K562 (cell line): ENCODE measurements around the gene CCDC106. TPM values are rescaled to one million over a fixed set of nuclear protein-coding genes. Genes with fewer than 3 reads are reported as not detected.

Source experiments
- ATAC-seq: fragments of 200-7000 bp; cut with Tn5 transposase; 3 replicates; pipeline ENCODE4 v1.9.1; 2020; ENCODE audit warnings: moderate library complexity
- BruUV-seq: library from RNA; stranded (reverse); fragments of 400-500 nt; replicated peaks from 2 replicates; lab custom pipeline; 2021; lab: Mats Ljungman, UMichigan
- CTCF ChIA-PET: fragments of 300-600 bp; formaldehyde crosslinking; extraction: SDS; loops from one replicate; lab custom pipeline; 2021; ENCODE audit warnings: low intra/inter-chr PET ratio; lab: Yijun Ruan, JAX
- POLR2A ChIA-PET: fragments of 300-600, 350-650 bp; sonication (Branson Sonifier 250); formaldehyde crosslinking; extraction: SDS; loops from one replicate; lab custom pipeline; 2021; ENCODE audit warnings: antibody characterized with exemption, inconsistent platforms; lab: Yijun Ruan, JAX
- DNase-seq, 4 experiments: peaks; one replicate each; pipeline versions ENCODE4 v3.0.0 to v3.0.0-alpha.2; 2011 to 2018; ENCODE audit warnings: low spot score in 3 of 4, mixed read lengths in 3 of 4; ENCODE audit errors: extremely low read depth in 1 of 4
- FAIRE-seq: peaks from 2 replicates; lab custom pipeline; 2011; peaks lifted over from hg19 to GRCh38; lab: Jason Lieb, UNC
- H2AFZ ChIP-seq: 2 replicates; pipeline ENCODE4 v1.6.0; 2011; ENCODE audit warnings: low read depth, low read length, control low read depth, inconsistent platforms
- H3K27ac ChIP-seq: fragments of 200-600 bp; 3 replicates; pipeline ENCODE4 v1.8.0; 2011; ENCODE audit warnings: low read depth, mild to moderate bottlenecking, control low read depth, inconsistent platforms, low read length, moderate library complexity, mixed read lengths; ENCODE audit errors: extremely low read depth
- H3K27me3 ChIP-seq, 2 experiments: fragments of 300-600 bp in 1 of 2; 2 replicates in 1 of 2; 3 replicates in 1 of 2; pipeline versions ENCODE4 v1.6.0 to v1.8.0; 2011; ENCODE audit warnings: inconsistent platforms in 2 of 2, low read length in 2 of 2, mild to moderate bottlenecking in 1 of 2, mixed read lengths in 1 of 2, moderate library complexity in 1 of 2; ENCODE audit not compliant: control insufficient read depth in 2 of 2, insufficient read depth in 2 of 2
- H3K36me3 ChIP-seq: fragments of 300-600 bp; 3 replicates; pipeline ENCODE4 v1.8.0; 2011; ENCODE audit warnings: mild to moderate bottlenecking, low read length, inconsistent platforms; ENCODE audit not compliant: control insufficient read depth, insufficient read depth
- H3K4me1 ChIP-seq, 2 experiments: fragments of 200-600 bp in 1 of 2; replicated peaks in 1 of 2; 2 replicates in 1 of 2; 3 replicates in 1 of 2; pipeline versions ENCODE4 v1.5.1 to v1.8.0; 2011; ENCODE audit warnings: inconsistent platforms in 2 of 2, low read length in 2 of 2, mild to moderate bottlenecking in 1 of 2, mixed read lengths in 1 of 2, moderate library complexity in 1 of 2; ENCODE audit not compliant: control insufficient read depth in 2 of 2, insufficient read depth in 2 of 2
- H3K4me2 ChIP-seq: 2 replicates; pipeline ENCODE4 v1.6.1; 2011; ENCODE audit warnings: low read length, control low read depth, inconsistent platforms, mixed read lengths; ENCODE audit not compliant: insufficient read depth
- H3K4me3 ChIP-seq: fragments of 200-600 bp; sonication (generic), shearing (Covaris generic); 2 replicates; pipeline ENCODE4 v1.5.1; 2016; ENCODE audit warnings: control low read depth, inconsistent platforms
- H3K79me2 ChIP-seq: fragments of 200-600 bp; 3 replicates; pipeline ENCODE4 v1.8.0; 2011; ENCODE audit warnings: low read length, inconsistent platforms; ENCODE audit not compliant: control insufficient read depth, insufficient read depth
- H3K9ac ChIP-seq, 2 experiments: 2 replicates each; pipeline versions ENCODE4 v1.6.0 to v1.6.1; 2011; ENCODE audit warnings: low read depth in 2 of 2, low read length in 2 of 2, control low read depth in 1 of 2, inconsistent platforms in 1 of 2, mild to moderate bottlenecking in 1 of 2, mixed read lengths in 1 of 2; ENCODE audit not compliant: insufficient read depth in 1 of 2
- H3K9me1 ChIP-seq: one replicate; pipeline ENCODE4 v1.6.0; 2011; ENCODE audit warnings: inconsistent platforms, mild to moderate bottlenecking, low read length, moderate library complexity; ENCODE audit not compliant: control insufficient read depth, insufficient read depth
- H3K9me3 ChIP-seq: replicated peaks from 2 replicates; pipeline ENCODE4 v1.5.1; 2011; ENCODE audit warnings: low read depth, low read length, inconsistent platforms; ENCODE audit not compliant: control insufficient read depth, insufficient read depth
- H4K20me1 ChIP-seq: replicated peaks from 2 replicates; pipeline ENCODE4 v1.6.1; 2011; ENCODE audit warnings: low read length, inconsistent platforms, mixed read lengths; ENCODE audit not compliant: control insufficient read depth, insufficient read depth
- C11orf30 ChIP-seq: fragments of 450-650 bp; IDR thresholded peaks from 2 replicates; pipeline ENCODE4 v1.6.1; 2016; ENCODE audit warnings: low read depth, mild to moderate bottlenecking
- FOXK1 ChIP-seq: sonication (generic); formaldehyde crosslinking; IDR thresholded peaks from 2 replicates; pipeline ENCODE4 v1.8.0; 2022; ENCODE audit warnings: missing genetic modification reagents, mild to moderate bottlenecking, borderline replicate concordance
- GTF2E2 ChIP-seq: fragments of 200-800 bp; sonication (Bioruptor generic); IDR thresholded peaks from 2 replicates; pipeline ENCODE4 v1.6.1; 2016; ENCODE audit warnings: missing genetic modification characterization, missing compliant biosample characterization
- PHTF2 ChIP-seq: fragments of 250-450 bp; sonication (Bioruptor Pico); IDR thresholded peaks from 2 replicates; pipeline ENCODE4 v1.5.0; 2021; ENCODE audit warnings: mild to moderate bottlenecking
- SMARCA5 ChIP-seq: fragments of 450-650 bp; IDR thresholded peaks from 2 replicates; pipeline ENCODE4 v1.6.1; 2016
- ZC3H4 ChIP-seq: sonication (generic); formaldehyde crosslinking; IDR thresholded peaks from 2 replicates; pipeline ENCODE4 v1.9.0; 2021; ENCODE audit warnings: missing genetic modification reagents, borderline replicate concordance
- ZFX ChIP-seq: sonication (generic); formaldehyde crosslinking; IDR thresholded peaks from 2 replicates; pipeline ENCODE4 v1.8.0; 2022; ENCODE audit warnings: mild to moderate bottlenecking, missing genetic modification reagents, moderate library complexity
- ZNF384 ChIP-seq: IDR thresholded peaks from 2 replicates; pipeline ENCODE4 v1.6.1; 2012; ENCODE audit warnings: low read depth, low read length, improper control_type of control experiment
- ZNF644 ChIP-seq: fragments of 200-800 bp; sonication (Bioruptor generic); IDR thresholded peaks from 2 replicates; pipeline ENCODE4 v1.6.1; 2016; ENCODE audit warnings: low read depth, missing genetic modification characterization, missing compliant biosample characterization
- WGBS: fragments of 100-300 bp; shearing (Covaris generic); methylation state at CpG from one replicate; pipeline ENCODE4 v1.1.6; 2016; ENCODE audit warnings: low coverage, mixed read lengths; ENCODE audit not compliant: insufficient coverage; ENCODE audit errors: missing lambda C conversion rate; 5-methylcytosine and 5-hydroxymethylcytosine counted together
- in situ Hi-C: fragments of 300-500 bp; cut with MboI; formaldehyde crosslinking; loops from 4 replicates; pipeline ENCODE4 v1.15.0; 2018; ENCODE audit warnings: inconsistent platforms, mixed read lengths
- intact Hi-C: fragments of 100-400 bp; cut with micrococcal nuclease; formaldehyde crosslinking; loops from 2 replicates; pipeline ENCODE4 v1.14.2; 2022
- polyA plus RNA-seq, 8 experiments: library from polyadenylated mRNA; depleted of rRNA in 4 of 8; stranded (reverse) in 5 of 8; unstranded in 3 of 8; fragments of >200 nt; fragmentation: Nextera tagmentation in 2 of 8; fragmentation: Illumina TruSeq in 1 of 8; extraction: Ambion mirVana in 2 of 8; extraction: Trizol in 1 of 8; gene quantifications; 2 replicates each; pipeline versions ENCODE4 v1.2.1 to v1.2.3, GENCODE V29; 2011 to 2014; ENCODE audit warnings: inconsistent platforms in 1 of 8, missing spikeins in 1 of 8
- total RNA-seq, 7 experiments: library from RNA; depleted of rRNA in 6 of 7; stranded (reverse); fragments of >200 nt in 6 of 7; fragmentation: Illumina TruSeq in 2 of 7; extraction: Trizol in 2 of 7; gene quantifications; 2 replicates each; pipeline versions ENCODE4 v1.2.1 to v1.2.3, GENCODE V29; 2011 to 2021; ENCODE audit warnings: low replicate concordance in 1 of 7
- TF ChIP-seq, protein P1 (sequence below): fragments of 450-650 bp; IDR thresholded peaks from 2 replicates; pipeline ENCODE4 v1.6.1; 2016; ENCODE audit warnings: mild to moderate bottlenecking
- TF ChIP-seq, protein P2 (sequence below): fragments of 250-450 bp; sonication (Bioruptor Pico); IDR thresholded peaks from 2 replicates; pipeline ENCODE4 v1.4.0; 2020
- TF ChIP-seq, protein P3 (sequence below): fragments of 450-650 bp; IDR thresholded peaks from 2 replicates; pipeline ENCODE4 v1.6.1; 2016
- TF ChIP-seq, protein P4 (sequence below): conservative IDR thresholded peaks from 2 replicates; pipeline ENCODE4 v1.6.1; 2011; ENCODE audit warnings: low read depth, mild to moderate bottlenecking, low read length; ENCODE audit not compliant: control insufficient read depth

The CCDC106 gene
- total and polyA plus RNA-seq, 9 of the 15 experiments (the other 6 are each of a cell fraction or from before 2014, with no cell fraction given), result 0.10 to 27.5 (median 15.0) TPM; not detected in 1

DNA sequence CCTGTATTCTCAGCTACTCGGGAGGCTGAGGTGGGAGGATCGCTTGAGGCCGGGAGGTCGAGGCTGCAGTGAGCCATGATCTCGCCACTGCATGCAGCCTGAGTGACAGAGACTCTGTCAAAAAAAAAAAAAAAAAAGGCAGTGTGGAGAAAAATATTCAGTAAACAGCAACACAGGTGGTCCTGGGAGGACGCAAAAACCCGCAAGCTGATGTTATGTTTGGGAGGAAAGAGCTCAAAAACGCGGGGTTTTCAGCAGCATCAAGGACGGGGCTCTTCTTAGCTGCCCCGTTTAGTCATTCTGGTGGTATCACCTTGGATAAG is 23.0 kb upstream of the CCDC106 start:
- no peaks in the 10 kb centered on the region; the same call in 1 of the 2 replicates for H4K20me1 ChIP-seq
- H3K9me1 ChIP-seq, result peaks cover 3% of the 10 kb centered on the region
- intact Hi-C loops, result no loop called here
- BruUV-seq, result TSS peak; percentile 72
- H3K9me3 ChIP-seq, result no peaks in the 10 kb centered on the region
- peaks cover 7% of the 10 kb centered on the region; the same call in 2 of the 3 replicates for H3K79me2 ChIP-seq
- peak overlapping the region; percentile 67 to 89 for H3K9ac ChIP-seq
- H2AFZ ChIP-seq, result peak overlapping the region; percentile 99
- peak overlapping the region; percentile 89 for H3K4me2 ChIP-seq
- H3K27ac ChIP-seq, result peak overlapping the region; percentile 93; the same call in 1 of the 3 replicates
- in situ Hi-C loops, result loop anchor here (5.0 to 25.0 kb wide), 4 partner anchors 108 to 687 kb away; partner anchors contain the start of genes BRSK1, HSPBP1, TNNT1 and ZSCAN5A
- DNase-seq (peak in 1 of 4 experiments; percentile 2), FAIRE-seq (no peak), ATAC-seq (no peak)
- 33% methylated on average over 11 of the region's 11 CpGs for WGBS
- peaks cover 9% of the 10 kb centered on the region; the same call in 1 of the 3 replicates for H3K36me3 ChIP-seq
- peak overlapping the region; percentile 53 for H3K4me3 ChIP-seq
- ChIA-PET POLR2A (interaction anchor here (0.6 to 3.8 kb wide), 14 partner anchors 8 to 552 kb away, joined by 3 to 18 read pairs (median 3); partner anchors contain the start of gene TMEM238), CTCF (no interaction called here)
- peaks cover 9 to 11% of the 10 kb centered on the region in 2 experiments; a peak in 4 of 5 replicates for H3K4me1 ChIP-seq
- no peaks in the 10 kb centered on the region for H3K27me3 ChIP-seq
- TF ChIP-seq, protein P1, sequence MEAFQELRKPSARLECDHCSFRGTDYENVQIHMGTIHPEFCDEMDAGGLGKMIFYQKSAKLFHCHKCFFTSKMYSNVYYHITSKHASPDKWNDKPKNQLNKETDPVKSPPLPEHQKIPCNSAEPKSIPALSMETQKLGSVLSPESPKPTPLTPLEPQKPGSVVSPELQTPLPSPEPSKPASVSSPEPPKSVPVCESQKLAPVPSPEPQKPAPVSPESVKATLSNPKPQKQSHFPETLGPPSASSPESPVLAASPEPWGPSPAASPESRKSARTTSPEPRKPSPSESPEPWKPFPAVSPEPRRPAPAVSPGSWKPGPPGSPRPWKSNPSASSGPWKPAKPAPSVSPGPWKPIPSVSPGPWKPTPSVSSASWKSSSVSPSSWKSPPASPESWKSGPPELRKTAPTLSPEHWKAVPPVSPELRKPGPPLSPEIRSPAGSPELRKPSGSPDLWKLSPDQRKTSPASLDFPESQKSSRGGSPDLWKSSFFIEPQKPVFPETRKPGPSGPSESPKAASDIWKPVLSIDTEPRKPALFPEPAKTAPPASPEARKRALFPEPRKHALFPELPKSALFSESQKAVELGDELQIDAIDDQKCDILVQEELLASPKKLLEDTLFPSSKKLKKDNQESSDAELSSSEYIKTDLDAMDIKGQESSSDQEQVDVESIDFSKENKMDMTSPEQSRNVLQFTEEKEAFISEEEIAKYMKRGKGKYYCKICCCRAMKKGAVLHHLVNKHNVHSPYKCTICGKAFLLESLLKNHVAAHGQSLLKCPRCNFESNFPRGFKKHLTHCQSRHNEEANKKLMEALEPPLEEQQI, result no peak
- TF ChIP-seq C11orf30, result no peak
- TF ChIP-seq, protein P2, sequence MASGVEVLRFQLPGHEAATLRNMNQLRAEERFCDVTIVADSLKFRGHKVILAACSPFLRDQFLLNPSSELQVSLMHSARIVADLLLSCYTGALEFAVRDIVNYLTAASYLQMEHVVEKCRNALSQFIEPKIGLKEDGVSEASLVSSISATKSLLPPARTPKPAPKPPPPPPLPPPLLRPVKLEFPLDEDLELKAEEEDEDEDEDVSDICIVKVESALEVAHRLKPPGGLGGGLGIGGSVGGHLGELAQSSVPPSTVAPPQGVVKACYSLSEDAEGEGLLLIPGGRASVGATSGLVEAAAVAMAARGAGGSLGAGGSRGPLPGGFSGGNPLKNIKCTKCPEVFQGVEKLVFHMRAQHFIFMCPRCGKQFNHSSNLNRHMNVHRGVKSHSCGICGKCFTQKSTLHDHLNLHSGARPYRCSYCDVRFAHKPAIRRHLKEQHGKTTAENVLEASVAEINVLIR (CRISPR knock-in tag), result no peak
- peak; percentile 60; the same call in 1 of the 2 replicates for TF ChIP-seq ZNF384
- no peak; the same call in 1 of the 2 replicates for TF ChIP-seq GTF2E2 (tag)
- no peak for TF ChIP-seq PHTF2
- TF ChIP-seq ZFX (CRISPR knock-in tag), result peak; percentile 5; the same call in 1 of the 2 replicates
- TF ChIP-seq FOXK1 (CRISPR knock-in tag), result no peak
- no peak for TF ChIP-seq ZC3H4 (CRISPR knock-in tag)
- TF ChIP-seq, protein P3, sequence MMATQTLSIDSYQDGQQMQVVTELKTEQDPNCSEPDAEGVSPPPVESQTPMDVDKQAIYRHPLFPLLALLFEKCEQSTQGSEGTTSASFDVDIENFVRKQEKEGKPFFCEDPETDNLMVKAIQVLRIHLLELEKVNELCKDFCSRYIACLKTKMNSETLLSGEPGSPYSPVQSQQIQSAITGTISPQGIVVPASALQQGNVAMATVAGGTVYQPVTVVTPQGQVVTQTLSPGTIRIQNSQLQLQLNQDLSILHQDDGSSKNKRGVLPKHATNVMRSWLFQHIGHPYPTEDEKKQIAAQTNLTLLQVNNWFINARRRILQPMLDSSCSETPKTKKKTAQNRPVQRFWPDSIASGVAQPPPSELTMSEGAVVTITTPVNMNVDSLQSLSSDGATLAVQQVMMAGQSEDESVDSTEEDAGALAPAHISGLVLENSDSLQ, result peak; percentile 52
- 0 out of 2 replicates have a peak, but pooled peaks have one; percentile 26 for TF ChIP-seq SMARCA5
- no peak for TF ChIP-seq ZNF644 (tag)
- TF ChIP-seq, protein P4, sequence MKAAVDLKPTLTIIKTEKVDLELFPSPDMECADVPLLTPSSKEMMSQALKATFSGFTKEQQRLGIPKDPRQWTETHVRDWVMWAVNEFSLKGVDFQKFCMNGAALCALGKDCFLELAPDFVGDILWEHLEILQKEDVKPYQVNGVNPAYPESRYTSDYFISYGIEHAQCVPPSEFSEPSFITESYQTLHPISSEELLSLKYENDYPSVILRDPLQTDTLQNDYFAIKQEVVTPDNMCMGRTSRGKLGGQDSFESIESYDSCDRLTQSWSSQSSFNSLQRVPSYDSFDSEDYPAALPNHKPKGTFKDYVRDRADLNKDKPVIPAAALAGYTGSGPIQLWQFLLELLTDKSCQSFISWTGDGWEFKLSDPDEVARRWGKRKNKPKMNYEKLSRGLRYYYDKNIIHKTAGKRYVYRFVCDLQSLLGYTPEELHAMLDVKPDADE, result no peak
